Panc1 (cell line): ENCODE data around the gene MC1R. TPM values are rescaled to one million over a fixed set of nuclear protein-coding genes. Genes with fewer than 3 reads are reported as not detected.
"Not testable (repeated sequence)": the region's sequence is repeated elsewhere in the genome, so short reads cannot be mapped to it uniquely, and the experiment has no call there.

Experiments used
- ATAC-seq: fragments of 200-7000 bp; cut with Tn5 transposase; 2 replicates; pipeline ENCODE4 v1.9.1; 2020; ENCODE audit warnings: mild to moderate bottlenecking, moderate library complexity
- BruUV-seq: library from RNA; stranded (reverse); fragments of 400-500 nt; replicated peaks from 2 replicates; lab custom pipeline; 2021; lab: Mats Ljungman, UMichigan
- CTCF ChIA-PET: fragments of 300-600 bp; sonication (Branson Sonifier 250); formaldehyde crosslinking; loops from one replicate; lab custom pipeline; 2022; ENCODE audit warnings: antibody characterized with exemption; lab: Charles Lee
- POLR2A ChIA-PET: fragments of 300-600 bp; sonication (Branson Sonifier 250); formaldehyde crosslinking; loops from one replicate; lab custom pipeline; 2022; ENCODE audit warnings: antibody characterized with exemption; lab: Charles Lee
- DNase-seq: peaks from one replicate; pipeline ENCODE4 v3.0.0-alpha.2; 2010; ENCODE audit warnings: low read depth, low spot score
- H3K27ac ChIP-seq: 2 replicates; pipeline ENCODE4 v1.5.1; 2011; ENCODE audit warnings: mild to moderate bottlenecking, low read length, inconsistent platforms
- H3K27me3 ChIP-seq: fragments of 200-500 bp; sonication (Bioruptor generic); 2 replicates; pipeline ENCODE4 v1.6.0; 2014; ENCODE audit warnings: low read length, inconsistent platforms; ENCODE audit not compliant: control insufficient read depth, insufficient read depth
- H3K36me3 ChIP-seq: fragments of 200-500 bp; sonication (Bioruptor generic); 2 replicates; pipeline ENCODE4 v1.5.1; 2014; ENCODE audit warnings: inconsistent platforms, mild to moderate bottlenecking, low read length, moderate library complexity; ENCODE audit not compliant: control insufficient read depth, insufficient read depth
- H3K4me1 ChIP-seq: 2 replicates; pipeline ENCODE4 v1.5.1; 2011; ENCODE audit warnings: inconsistent platforms, mild to moderate bottlenecking, low read length, moderate library complexity; ENCODE audit not compliant: control insufficient read depth, insufficient read depth
- H3K4me3 ChIP-seq, 2 experiments: 2 replicates each; pipeline ENCODE4 v1.5.1; 2011 to 2012; ENCODE audit warnings: low read depth in 2 of 2, low read length in 2 of 2, mild to moderate bottlenecking in 2 of 2, inconsistent platforms in 1 of 2, moderate library complexity in 1 of 2
- H3K9me3 ChIP-seq: fragments of 200-500 bp; sonication (Bioruptor generic); 2 replicates; pipeline ENCODE4 v1.5.1; 2014; ENCODE audit warnings: low read depth, mild to moderate bottlenecking, inconsistent platforms, low read length, moderate library complexity; ENCODE audit not compliant: control insufficient read depth, insufficient read depth
- POLR2AphosphoS5 ChIP-seq: IDR thresholded peaks from 2 replicates; pipeline ENCODE4 v1.6.1; 2012; ENCODE audit warnings: mild to moderate bottlenecking, low read depth, low read length, moderate library complexity
- SIN3A ChIP-seq: IDR thresholded peaks from 2 replicates; pipeline ENCODE4 v1.6.1; 2012; ENCODE audit warnings: low read depth, mild to moderate bottlenecking, low read length, moderate library complexity, borderline replicate concordance; ENCODE audit not compliant: insufficient read depth
- TCF7L2 ChIP-seq: IDR thresholded peaks from 2 replicates; pipeline ENCODE4 v1.6.1; 2011; ENCODE audit warnings: mild to moderate bottlenecking, low read depth, low read length, inconsistent platforms
- in situ Hi-C: cut with HindIII; loops from 2 replicates; pipeline ENCODE4 v1.10.0; 2016; ENCODE audit warnings: low sequenced_read_pairs, low pct_unique_long_range_greater_than_20kb
- intact Hi-C: fragments of 100-400 bp; cut with micrococcal nuclease; formaldehyde crosslinking; loops from one replicate; pipeline ENCODE4 v1.10.0; 2022; ENCODE audit not compliant: unreplicated experiment
- total RNA-seq: library from RNA; stranded (reverse); gene quantifications from one replicate; pipeline ENCODE4 v1.2.1, GENCODE V29; 2021; ENCODE audit not compliant: unreplicated experiment
- TF ChIP-seq, protein P1 (sequence below): fragments of 450-650 bp; IDR thresholded peaks from 2 replicates; pipeline ENCODE4 v1.5.1; 2017; ENCODE audit warnings: mild to moderate bottlenecking
- TF ChIP-seq, protein P2 (sequence below), 2 experiments: IDR thresholded peaks; 2 replicates each; pipeline ENCODE4 v1.6.1; 2011 to 2012; ENCODE audit warnings: low read depth in 2 of 2, control low read depth in 1 of 2, low read length in 1 of 2, mild to moderate bottlenecking in 1 of 2, moderate library complexity in 1 of 2; ENCODE audit not compliant: insufficient read depth in 1 of 2

Gene MC1R
- total RNA-seq, 1 experiment from 2014 or later: 8.7 TPM

- Histone ChIP-seq H3K27me3 (no peaks in the 10 kb centered on the region), H3K4me3 (peak overlapping the region; percentile 66 to 70), H3K27ac (peak overlapping the region; percentile 82), H3K4me1 (peaks cover 3% of the 10 kb centered on the region; the same call in 1 of the 2 replicates), H3K9me3 (no peaks in the 10 kb centered on the region), H3K36me3 (peaks cover 9% of the 10 kb centered on the region)
- DNase-seq (peak; percentile 46), ATAC-seq (peak; percentile 89)
- no TSS peak for BruUV-seq
- TF ChIP-seq SIN3A: no peak
- TF ChIP-seq TCF7L2: no peak
- TF ChIP-seq, protein P1, sequence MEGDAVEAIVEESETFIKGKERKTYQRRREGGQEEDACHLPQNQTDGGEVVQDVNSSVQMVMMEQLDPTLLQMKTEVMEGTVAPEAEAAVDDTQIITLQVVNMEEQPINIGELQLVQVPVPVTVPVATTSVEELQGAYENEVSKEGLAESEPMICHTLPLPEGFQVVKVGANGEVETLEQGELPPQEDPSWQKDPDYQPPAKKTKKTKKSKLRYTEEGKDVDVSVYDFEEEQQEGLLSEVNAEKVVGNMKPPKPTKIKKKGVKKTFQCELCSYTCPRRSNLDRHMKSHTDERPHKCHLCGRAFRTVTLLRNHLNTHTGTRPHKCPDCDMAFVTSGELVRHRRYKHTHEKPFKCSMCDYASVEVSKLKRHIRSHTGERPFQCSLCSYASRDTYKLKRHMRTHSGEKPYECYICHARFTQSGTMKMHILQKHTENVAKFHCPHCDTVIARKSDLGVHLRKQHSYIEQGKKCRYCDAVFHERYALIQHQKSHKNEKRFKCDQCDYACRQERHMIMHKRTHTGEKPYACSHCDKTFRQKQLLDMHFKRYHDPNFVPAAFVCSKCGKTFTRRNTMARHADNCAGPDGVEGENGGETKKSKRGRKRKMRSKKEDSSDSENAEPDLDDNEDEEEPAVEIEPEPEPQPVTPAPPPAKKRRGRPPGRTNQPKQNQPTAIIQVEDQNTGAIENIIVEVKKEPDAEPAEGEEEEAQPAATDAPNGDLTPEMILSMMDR: no peak
- TF ChIP-seq POLR2AphosphoS5: no peak
- TF ChIP-seq, protein P2, sequence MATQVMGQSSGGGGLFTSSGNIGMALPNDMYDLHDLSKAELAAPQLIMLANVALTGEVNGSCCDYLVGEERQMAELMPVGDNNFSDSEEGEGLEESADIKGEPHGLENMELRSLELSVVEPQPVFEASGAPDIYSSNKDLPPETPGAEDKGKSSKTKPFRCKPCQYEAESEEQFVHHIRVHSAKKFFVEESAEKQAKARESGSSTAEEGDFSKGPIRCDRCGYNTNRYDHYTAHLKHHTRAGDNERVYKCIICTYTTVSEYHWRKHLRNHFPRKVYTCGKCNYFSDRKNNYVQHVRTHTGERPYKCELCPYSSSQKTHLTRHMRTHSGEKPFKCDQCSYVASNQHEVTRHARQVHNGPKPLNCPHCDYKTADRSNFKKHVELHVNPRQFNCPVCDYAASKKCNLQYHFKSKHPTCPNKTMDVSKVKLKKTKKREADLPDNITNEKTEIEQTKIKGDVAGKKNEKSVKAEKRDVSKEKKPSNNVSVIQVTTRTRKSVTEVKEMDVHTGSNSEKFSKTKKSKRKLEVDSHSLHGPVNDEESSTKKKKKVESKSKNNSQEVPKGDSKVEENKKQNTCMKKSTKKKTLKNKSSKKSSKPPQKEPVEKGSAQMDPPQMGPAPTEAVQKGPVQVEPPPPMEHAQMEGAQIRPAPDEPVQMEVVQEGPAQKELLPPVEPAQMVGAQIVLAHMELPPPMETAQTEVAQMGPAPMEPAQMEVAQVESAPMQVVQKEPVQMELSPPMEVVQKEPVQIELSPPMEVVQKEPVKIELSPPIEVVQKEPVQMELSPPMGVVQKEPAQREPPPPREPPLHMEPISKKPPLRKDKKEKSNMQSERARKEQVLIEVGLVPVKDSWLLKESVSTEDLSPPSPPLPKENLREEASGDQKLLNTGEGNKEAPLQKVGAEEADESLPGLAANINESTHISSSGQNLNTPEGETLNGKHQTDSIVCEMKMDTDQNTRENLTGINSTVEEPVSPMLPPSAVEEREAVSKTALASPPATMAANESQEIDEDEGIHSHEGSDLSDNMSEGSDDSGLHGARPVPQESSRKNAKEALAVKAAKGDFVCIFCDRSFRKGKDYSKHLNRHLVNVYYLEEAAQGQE (IDR thresholded peaks at IDR 0.05; ENCODE audit: insufficient read depth in 1 of 2, low read depth in 2 of 2, low read length in 1 of 2): no peak
- POLR2A ChIA-PET: interaction anchor here (0.6 to 0.7 kb wide), 2 partner anchors 84 to 1009 kb away, joined by 8 to 10 read pairs; no protein-coding TSS in a partner anchor
- intact Hi-C loops: no loop called here
- in situ Hi-C loops: no loop called here
- CTCF ChIA-PET: interaction anchor here (1.0 to 1.6 kb wide), 2 partner anchors 13 to 168 kb away, joined by 3 to 11 read pairs; no protein-coding TSS in a partner anchor
These were observed 44.5 kb upstream of the MC1R start for GRCh38 chr16:89873972-89874689.

GRCh38 chr16:89879123-89879522 lies 39.5 kb upstream of the MC1R start:
- H3K9me3 ChIP-seq, BruUV-seq, H3K27ac ChIP-seq, H3K27me3 ChIP-seq, DNase-seq, ATAC-seq, intact Hi-C loops, in situ Hi-C loops, H3K4me3 ChIP-seq, POLR2A ChIA-PET, CTCF ChIA-PET, H3K4me1 ChIP-seq: not testable (repeated sequence)
- peaks cover 13% of the 10 kb centered on the region; the same call in 1 of the 2 replicates for H3K36me3 ChIP-seq
